Pericardium fibroblast (primary cell): ENCODE data around the gene C4orf33. TPM values are rescaled to one million over a fixed set of nuclear protein-coding genes. Genes with fewer than 3 reads are reported as not detected.

Experiments used
- total RNA-seq: library from RNA; depleted of rRNA; stranded (reverse); fragments of >200 nt; gene quantifications from 2 replicates; pipeline ENCODE4 v1.2.3, GENCODE V29; 2015

The C4orf33 gene
- total RNA-seq = 6.9 and 9.1 TPM in 2 replicates

GRCh38 chr4:129095811-129096454, at the start of gene C4orf33:
TSS of gene C4orf33 (plus strand) at chr4:129096152. CDS start at chr4:129102611, 6,459 bp downstream.

GRCh38 chr4:129093191-129093920, 2.6 kb upstream of the C4orf33 start, which contains the start of gene SCLT1:
TSS of gene SCLT1 (minus strand) at chr4:129093539. CDS start at chr4:129093103, 436 bp downstream.

Other genes starting within 250 kb of the C4orf33 start
- gene SCLT1, start 2.6 kb upstream of the C4orf33 start, total RNA-seq = 4.9 and 8.9 TPM in 2 replicates